ENCODE measurements around the gene P3R3URF.

DNA sequence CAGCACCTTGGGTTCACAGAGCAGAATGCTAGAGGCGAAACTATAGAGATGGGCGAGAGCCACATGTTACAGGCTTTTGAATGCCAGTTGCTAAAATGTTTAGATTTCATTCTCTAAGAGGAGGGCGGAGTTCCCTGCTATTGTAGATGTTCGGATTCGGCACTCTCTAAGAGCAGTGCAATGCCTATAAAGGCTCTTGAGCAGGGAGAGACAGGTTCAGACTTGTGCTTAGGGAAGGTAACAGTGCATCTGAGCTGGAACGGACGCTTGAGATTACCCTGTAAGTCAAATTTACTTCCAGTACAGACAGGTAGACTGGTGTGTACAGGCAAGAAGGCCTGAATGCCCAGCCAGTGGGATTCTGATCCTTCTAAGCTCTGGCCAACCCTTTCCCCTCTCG is 42.2 kb upstream of the P3R3URF start:
- TF ChIP-seq, protein P1, sequence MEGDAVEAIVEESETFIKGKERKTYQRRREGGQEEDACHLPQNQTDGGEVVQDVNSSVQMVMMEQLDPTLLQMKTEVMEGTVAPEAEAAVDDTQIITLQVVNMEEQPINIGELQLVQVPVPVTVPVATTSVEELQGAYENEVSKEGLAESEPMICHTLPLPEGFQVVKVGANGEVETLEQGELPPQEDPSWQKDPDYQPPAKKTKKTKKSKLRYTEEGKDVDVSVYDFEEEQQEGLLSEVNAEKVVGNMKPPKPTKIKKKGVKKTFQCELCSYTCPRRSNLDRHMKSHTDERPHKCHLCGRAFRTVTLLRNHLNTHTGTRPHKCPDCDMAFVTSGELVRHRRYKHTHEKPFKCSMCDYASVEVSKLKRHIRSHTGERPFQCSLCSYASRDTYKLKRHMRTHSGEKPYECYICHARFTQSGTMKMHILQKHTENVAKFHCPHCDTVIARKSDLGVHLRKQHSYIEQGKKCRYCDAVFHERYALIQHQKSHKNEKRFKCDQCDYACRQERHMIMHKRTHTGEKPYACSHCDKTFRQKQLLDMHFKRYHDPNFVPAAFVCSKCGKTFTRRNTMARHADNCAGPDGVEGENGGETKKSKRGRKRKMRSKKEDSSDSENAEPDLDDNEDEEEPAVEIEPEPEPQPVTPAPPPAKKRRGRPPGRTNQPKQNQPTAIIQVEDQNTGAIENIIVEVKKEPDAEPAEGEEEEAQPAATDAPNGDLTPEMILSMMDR (IDR thresholded peaks at IDR 0.05): no peak
- no peak for TF ChIP-seq POLR2A (IDR thresholded peaks at IDR 0.05)

Data from ovary (tissue), 3 donors.